ENCODE results near the gene CAMK2N1. TPM values are rescaled to one million over a fixed set of nuclear protein-coding genes. Genes with fewer than 3 reads are reported as not detected.

CAMK2N1 gene
- total RNA-seq, 1 experiment from 2014 or later, result 4.4 TPM

GRCh38 chr1:20449735-20450311, 36.2 kb downstream of the CAMK2N1 start:
- Histone ChIP-seq H3K9me3 (ENCODE audit: control insufficient read depth, insufficient read depth, low read depth, low read length) (no peaks in the 10 kb centered on the region), H3K4me3 (ENCODE audit: low read depth in 2 of 2, low read length in 2 of 2) (no peak overlapping the region), H3K27me3 (ENCODE audit: control insufficient read depth, insufficient read depth, low read length) (no peaks in the 10 kb centered on the region; the same call in 1 of the 2 replicates), H3K36me3 (ENCODE audit: control insufficient read depth, insufficient read depth, low read length) (no peaks in the 10 kb centered on the region), H3K4me1 (ENCODE audit: control insufficient read depth, insufficient read depth, low read length) (no peaks in the 10 kb centered on the region), H3K27ac (ENCODE audit: low read length) (no peak overlapping the region)
- DNase-seq (ENCODE audit: low read depth, low spot score), result no peak
- no peak for TF ChIP-seq POLR2AphosphoS5 (IDR thresholded peaks at IDR 0.05; ENCODE audit: low read depth, low read length)
- no peak for TF ChIP-seq SIN3A (IDR thresholded peaks at IDR 0.05; ENCODE audit: borderline replicate concordance, insufficient read depth, low read depth, low read length)
- no peak for TF ChIP-seq REST (IDR thresholded peaks at IDR 0.05; ENCODE audit: insufficient read depth in 1 of 2, low read depth in 2 of 2, low read length in 1 of 2)
- TF ChIP-seq TCF7L2 (IDR thresholded peaks at IDR 0.05; ENCODE audit: low read depth, low read length), result no peak
- TF ChIP-seq CTCF (IDR thresholded peaks at IDR 0.05), result no peak
- in situ Hi-C loops (cut with HindIII; ENCODE audit: low pct_unique_long_range_greater_than_20kb, low sequenced_read_pairs) (no loop called here), intact Hi-C loops (cut with micrococcal nuclease; ENCODE audit: unreplicated experiment) (no loop called here)
- no peak for ATAC-seq
- no TSS peak for BruUV-seq (replicated peaks)
- CTCF ChIA-PET, result no interaction called here
- POLR2A ChIA-PET, result no interaction called here

- no peaks in the 10 kb centered on the region for H3K4me1 ChIP-seq (ENCODE audit: control insufficient read depth, insufficient read depth, low read length)
- BruUV-seq (replicated peaks), result no TSS peak
- H3K9me3 ChIP-seq (ENCODE audit: control insufficient read depth, insufficient read depth, low read depth, low read length), result no peaks in the 10 kb centered on the region
- H3K27me3 ChIP-seq (ENCODE audit: control insufficient read depth, insufficient read depth, low read length), result no peaks in the 10 kb centered on the region; the same call in 1 of the 2 replicates
- intact Hi-C loops (cut with micrococcal nuclease; ENCODE audit: unreplicated experiment) (no loop called here), in situ Hi-C loops (cut with HindIII; ENCODE audit: low pct_unique_long_range_greater_than_20kb, low sequenced_read_pairs) (no loop called here)
- ATAC-seq (no peak), DNase-seq (ENCODE audit: low read depth, low spot score) (no peak)
- POLR2A ChIA-PET, result no interaction called here
- no peak overlapping the region for H3K4me3 ChIP-seq (ENCODE audit: low read depth in 2 of 2, low read length in 2 of 2)
- H3K27ac ChIP-seq (ENCODE audit: low read length), result no peak overlapping the region
- no peak for TF ChIP-seq REST (IDR thresholded peaks at IDR 0.05; ENCODE audit: insufficient read depth in 1 of 2, low read depth in 2 of 2, low read length in 1 of 2)
- no peak for TF ChIP-seq POLR2AphosphoS5 (IDR thresholded peaks at IDR 0.05; ENCODE audit: low read depth, low read length)
- TF ChIP-seq TCF7L2 (IDR thresholded peaks at IDR 0.05; ENCODE audit: low read depth, low read length), result no peak
- H3K36me3 ChIP-seq (ENCODE audit: control insufficient read depth, insufficient read depth, low read length), result no peaks in the 10 kb centered on the region
- CTCF ChIA-PET, result no interaction called here
Measured at GRCh38 chr1:20448671-20449071, 37.3 kb downstream of the CAMK2N1 start.

Data from Panc1 (cell line).